SK-N-MC (cell line): Measurements from ENCODE around the gene LGI4.

Source experiments
- DNase-seq: peaks from one replicate; pipeline ENCODE4 v3.0.0-alpha.2; 2011; ENCODE audit warnings: low read depth, low spot score
- H3K27ac ChIP-seq: fragments of 200-600 bp; sonication (generic); 2 replicates; pipeline ENCODE4 v1.5.1; 2016; ENCODE audit warnings: mixed run types
- H3K36me3 ChIP-seq: fragments of 200-600 bp; sonication (generic); 2 replicates; pipeline ENCODE4 v1.6.1; 2017; ENCODE audit warnings: antibody characterized with exemption, low read length, mixed read lengths; ENCODE audit not compliant: insufficient read depth
- H3K4me3 ChIP-seq: fragments of 200-600 bp; sonication (generic); 2 replicates; pipeline ENCODE4 v1.5.1; 2016
- H3K9ac ChIP-seq: fragments of 200-600 bp; sonication (generic); 2 replicates; pipeline ENCODE4 v1.8.0; 2017; ENCODE audit warnings: mixed run types, mixed read lengths; ENCODE audit not compliant: insufficient read length
- H3K9me3 ChIP-seq: fragments of 200-600 bp; sonication (generic); 2 replicates; pipeline ENCODE4 v1.6.1; 2017; ENCODE audit warnings: low read depth, mild to moderate bottlenecking, antibody characterized with exemption, low read length, moderate library complexity, mixed read lengths
- EZH2 ChIP-seq: fragments of 200-600 bp; sonication (generic); IDR thresholded peaks from one replicate; pipeline ENCODE4 v1.6.1; 2017; ENCODE audit warnings: antibody characterized with exemption
- FOXP2 ChIP-seq: optimal IDR thresholded peaks from 2 replicates; pipeline ENCODE3; 2011; ENCODE audit warnings: mild to moderate bottlenecking, moderate library complexity; ENCODE audit not compliant: insufficient read depth; ENCODE audit errors: extremely low read length, control extremely low read depth
- POLR2AphosphoS5 ChIP-seq: IDR thresholded peaks from 2 replicates; pipeline ENCODE4 v1.6.1; 2012; ENCODE audit warnings: mild to moderate bottlenecking, low read depth, low read length, borderline replicate concordance

The LGI4 gene

DNA sequence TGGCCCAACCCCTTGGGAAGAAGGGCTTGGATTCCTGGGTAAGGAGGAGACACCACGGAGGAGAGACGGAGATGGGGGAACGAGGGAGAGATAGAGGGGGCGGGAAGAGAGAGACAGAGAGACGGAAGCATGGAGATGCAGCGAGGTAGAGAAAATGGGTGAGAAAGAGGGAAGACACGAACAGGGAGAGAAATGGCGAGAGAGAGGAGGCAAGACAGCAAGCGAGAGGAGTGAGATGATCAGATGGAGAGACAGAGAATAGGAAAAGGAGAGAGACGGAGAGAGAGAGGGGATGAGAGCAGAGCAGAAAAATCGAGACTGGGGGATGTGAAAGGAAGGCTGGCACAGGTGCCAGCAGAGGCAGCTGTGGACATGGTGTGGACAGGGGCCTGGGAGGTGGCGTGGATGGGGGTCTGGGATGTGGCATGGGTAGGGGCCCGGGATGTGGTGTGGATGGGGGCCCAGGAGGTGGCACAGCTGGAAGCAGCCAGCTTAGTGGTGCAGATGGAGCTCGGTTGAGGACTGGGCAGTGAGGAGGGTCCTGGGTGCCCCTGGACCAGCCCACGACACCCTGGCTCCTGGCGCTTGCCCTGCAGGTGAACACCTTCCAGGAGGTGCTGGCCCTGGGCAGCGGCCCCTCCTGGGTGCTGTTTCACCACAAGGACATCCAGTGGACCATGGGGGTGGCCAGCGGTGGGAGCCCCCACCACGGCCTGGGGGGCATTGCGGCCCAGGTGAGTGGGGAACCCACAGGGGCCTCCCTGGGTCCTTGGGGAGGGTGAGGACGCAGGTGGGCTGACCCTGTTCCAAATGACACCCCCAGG lies 59.4 kb downstream of the LGI4 start:
- DNase-seq, result no peak
- Histone ChIP-seq H3K9me3 (no peaks in the 10 kb centered on the region), H3K9ac (no peak overlapping the region), H3K27ac (no peak overlapping the region), H3K36me3 (no peaks in the 10 kb centered on the region), H3K4me3 (no peak overlapping the region)
- TF ChIP-seq EZH2 (no peak), POLR2AphosphoS5 (no peak), FOXP2 (no peak)
